Astrocyte (in vitro differentiated cells and primary cell): ENCODE results near the gene EGLN1. TPM values are rescaled to one million over a fixed set of nuclear protein-coding genes. Genes with fewer than 3 reads are reported as not detected.

Experiments
- DNase-seq: peaks from one replicate; pipeline ENCODE4 v3.0.0-alpha.2; 2010; ENCODE audit warnings: low read depth
- FAIRE-seq: peaks from 2 replicates; lab custom pipeline; 2011; peaks lifted over from hg19 to GRCh38; lab: Jason Lieb, UNC
- H2AFZ ChIP-seq: 2 replicates; pipeline ENCODE4 v1.6.0; 2012; ENCODE audit warnings: low read depth, low read length, inconsistent platforms
- H3K27ac ChIP-seq: 2 replicates; pipeline ENCODE4 v1.5.1; 2011; ENCODE audit warnings: low read depth, low read length, inconsistent platforms
- H3K27me3 ChIP-seq: 2 replicates; pipeline ENCODE4 v1.6.0; 2011; ENCODE audit warnings: low read length, inconsistent platforms; ENCODE audit not compliant: insufficient read depth
- H3K36me3 ChIP-seq: 2 replicates; pipeline ENCODE4 v1.5.1; 2011; ENCODE audit warnings: low read length, inconsistent platforms; ENCODE audit not compliant: insufficient read depth
- H3K4me1 ChIP-seq: 2 replicates; pipeline ENCODE4 v1.5.1; 2011; ENCODE audit warnings: low read length, inconsistent platforms; ENCODE audit not compliant: insufficient read depth
- H3K4me2 ChIP-seq: 2 replicates; pipeline ENCODE4 v1.6.0; 2012; ENCODE audit warnings: low read length, inconsistent platforms
- H3K4me3 ChIP-seq: 2 replicates; pipeline ENCODE4 v1.5.1; 2011; ENCODE audit warnings: low read depth, mild to moderate bottlenecking, low read length, inconsistent platforms; ENCODE audit not compliant: insufficient read depth
- H3K79me2 ChIP-seq: 2 replicates; pipeline ENCODE4 v1.6.0; 2012; ENCODE audit warnings: mild to moderate bottlenecking, low read length, inconsistent platforms; ENCODE audit not compliant: insufficient read depth
- H3K9ac ChIP-seq: 2 replicates; pipeline ENCODE4 v1.6.0; 2012; ENCODE audit warnings: mild to moderate bottlenecking, low read length, inconsistent platforms
- H3K9me3 ChIP-seq: 2 replicates; pipeline ENCODE4 v1.5.1; 2012; ENCODE audit warnings: low read depth, mild to moderate bottlenecking, low read length, inconsistent platforms; ENCODE audit not compliant: insufficient read depth
- H4K20me1 ChIP-seq: 2 replicates; pipeline ENCODE4 v1.6.0; 2012; ENCODE audit warnings: low read length, inconsistent platforms; ENCODE audit not compliant: insufficient read depth
- H3K27ac Mint-ChIP-seq: one replicate; pipeline ENCODE4 v1.8.0; 2021; ENCODE audit warnings: mild to moderate bottlenecking, mixed read lengths; ENCODE audit not compliant: unreplicated experiment
- H3K27me3 Mint-ChIP-seq: one replicate; pipeline ENCODE4 v1.8.0; 2021; ENCODE audit warnings: low read depth, mixed read lengths; ENCODE audit not compliant: unreplicated experiment
- H3K36me3 Mint-ChIP-seq: one replicate; pipeline ENCODE4 v1.8.0; 2021; ENCODE audit warnings: low read depth, mixed read lengths; ENCODE audit not compliant: unreplicated experiment
- H3K4me1 Mint-ChIP-seq: one replicate; pipeline ENCODE4 v1.8.0; 2021; ENCODE audit warnings: low read depth, mixed read lengths; ENCODE audit not compliant: unreplicated experiment
- H3K4me3 Mint-ChIP-seq: one replicate; pipeline ENCODE4 v1.8.0; 2021; ENCODE audit warnings: mild to moderate bottlenecking, moderate library complexity, mixed read lengths; ENCODE audit not compliant: unreplicated experiment
- H3K9me3 Mint-ChIP-seq: one replicate; pipeline ENCODE4 v1.8.0; 2021; ENCODE audit warnings: mild to moderate bottlenecking, mixed read lengths; ENCODE audit not compliant: unreplicated experiment
- EZH2 ChIP-seq: IDR thresholded peaks from 2 replicates; pipeline ENCODE4 v1.6.1; 2012; ENCODE audit warnings: mild to moderate bottlenecking, low read length, inconsistent platforms; ENCODE audit not compliant: insufficient read depth
- total RNA-seq: library from RNA; stranded (reverse); gene quantifications from 2 replicates; pipeline ENCODE4 v1.2.1, GENCODE V29; 2021
- TF ChIP-seq, protein P1 (sequence below): IDR thresholded peaks from 2 replicates; pipeline ENCODE4 v1.5.1; 2011; ENCODE audit warnings: low read depth, mild to moderate bottlenecking, inconsistent platforms, low read length, moderate library complexity; ENCODE audit not compliant: insufficient read depth

Gene EGLN1
- total RNA-seq, 1 donor from 2014 or later: 34.5 TPM

DNA sequence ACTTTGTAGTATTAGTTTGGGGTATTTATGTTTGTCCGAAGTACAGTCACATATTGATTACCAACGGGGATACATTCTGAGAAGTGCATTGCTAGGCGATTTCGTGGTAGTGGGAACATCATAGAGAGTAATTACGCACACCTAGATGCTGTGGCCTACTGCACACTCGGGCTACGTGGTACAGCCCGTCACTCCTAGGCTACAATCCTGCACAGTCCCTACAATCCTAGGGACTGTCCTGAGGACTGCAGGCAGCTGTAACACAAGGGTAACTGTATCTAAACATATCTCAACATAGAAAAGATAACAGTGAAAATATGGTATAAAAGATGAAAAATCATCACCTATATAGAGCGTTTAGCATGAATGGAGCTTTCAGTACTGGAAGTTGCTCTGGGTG, 103.0 kb downstream of the EGLN1 start:
- Mint-ChIP-seq H3K9me3 (no peaks in the 10 kb centered on the region), H3K4me3 (no peak overlapping the region), H3K27me3 (peaks cover 2% of the 10 kb centered on the region), H3K27ac (no peak overlapping the region), H3K4me1 (no peaks in the 10 kb centered on the region), H3K36me3 (peaks cover 5% of the 10 kb centered on the region)
- Histone ChIP-seq H4K20me1 (no peaks in the 10 kb centered on the region), H3K36me3 (no peaks in the 10 kb centered on the region), H3K79me2 (no peaks in the 10 kb centered on the region), H3K4me1 (peaks cover 8% of the 10 kb centered on the region), H2AFZ (no peak overlapping the region), H3K27me3 (no peaks in the 10 kb centered on the region), H3K9ac (no peak overlapping the region), H3K4me3 (no peak overlapping the region), H3K9me3 (no peaks in the 10 kb centered on the region), H3K4me2 (no peak overlapping the region), H3K27ac (no peak overlapping the region)
- no peak for FAIRE-seq
- TF ChIP-seq, protein P1, sequence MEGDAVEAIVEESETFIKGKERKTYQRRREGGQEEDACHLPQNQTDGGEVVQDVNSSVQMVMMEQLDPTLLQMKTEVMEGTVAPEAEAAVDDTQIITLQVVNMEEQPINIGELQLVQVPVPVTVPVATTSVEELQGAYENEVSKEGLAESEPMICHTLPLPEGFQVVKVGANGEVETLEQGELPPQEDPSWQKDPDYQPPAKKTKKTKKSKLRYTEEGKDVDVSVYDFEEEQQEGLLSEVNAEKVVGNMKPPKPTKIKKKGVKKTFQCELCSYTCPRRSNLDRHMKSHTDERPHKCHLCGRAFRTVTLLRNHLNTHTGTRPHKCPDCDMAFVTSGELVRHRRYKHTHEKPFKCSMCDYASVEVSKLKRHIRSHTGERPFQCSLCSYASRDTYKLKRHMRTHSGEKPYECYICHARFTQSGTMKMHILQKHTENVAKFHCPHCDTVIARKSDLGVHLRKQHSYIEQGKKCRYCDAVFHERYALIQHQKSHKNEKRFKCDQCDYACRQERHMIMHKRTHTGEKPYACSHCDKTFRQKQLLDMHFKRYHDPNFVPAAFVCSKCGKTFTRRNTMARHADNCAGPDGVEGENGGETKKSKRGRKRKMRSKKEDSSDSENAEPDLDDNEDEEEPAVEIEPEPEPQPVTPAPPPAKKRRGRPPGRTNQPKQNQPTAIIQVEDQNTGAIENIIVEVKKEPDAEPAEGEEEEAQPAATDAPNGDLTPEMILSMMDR: no peak
- no peak for TF ChIP-seq EZH2
- DNase-seq: no peak

DNA sequence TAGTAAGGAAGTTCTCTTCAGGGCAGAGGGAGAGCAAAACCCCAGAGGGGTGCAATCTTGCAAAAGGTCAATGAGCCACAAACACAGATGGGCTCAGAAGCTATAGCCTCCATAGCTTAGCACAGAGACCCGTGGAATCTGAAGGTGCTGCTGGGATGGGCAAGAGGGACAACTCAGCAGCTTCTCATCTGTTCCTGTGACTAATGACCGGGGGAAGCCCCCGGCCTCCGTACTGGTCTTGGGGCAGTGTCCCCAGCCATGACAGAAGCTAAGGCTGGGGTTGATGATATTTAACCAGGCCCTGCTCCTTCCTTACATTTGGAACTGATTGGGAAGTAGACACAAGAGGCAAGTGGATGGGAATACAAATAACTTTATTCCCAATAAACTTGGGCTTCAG, 103.5 kb downstream of the EGLN1 start:
- Histone ChIP-seq H3K27ac (no peak overlapping the region), H3K9me3 (no peaks in the 10 kb centered on the region), H4K20me1 (no peaks in the 10 kb centered on the region), H3K27me3 (no peaks in the 10 kb centered on the region), H3K9ac (no peak overlapping the region), H3K4me2 (no peak overlapping the region), H3K79me2 (no peaks in the 10 kb centered on the region), H2AFZ (no peak overlapping the region), H3K4me3 (no peak overlapping the region), H3K36me3 (no peaks in the 10 kb centered on the region), H3K4me1 (peaks cover 3% of the 10 kb centered on the region)
- H3K9me3 Mint-ChIP-seq: peaks cover under 1% of the 10 kb centered on the region
- DNase-seq: no peak
- peaks cover 5% of the 10 kb centered on the region for H3K36me3 Mint-ChIP-seq
- no peaks in the 10 kb centered on the region for H3K4me1 Mint-ChIP-seq
- H3K27me3 Mint-ChIP-seq: peaks cover 2% of the 10 kb centered on the region
- no peak overlapping the region for H3K27ac Mint-ChIP-seq
- no peak overlapping the region for H3K4me3 Mint-ChIP-seq
- TF ChIP-seq, protein P1: no peak
- TF ChIP-seq EZH2: no peak
- FAIRE-seq: no peak

DNA sequence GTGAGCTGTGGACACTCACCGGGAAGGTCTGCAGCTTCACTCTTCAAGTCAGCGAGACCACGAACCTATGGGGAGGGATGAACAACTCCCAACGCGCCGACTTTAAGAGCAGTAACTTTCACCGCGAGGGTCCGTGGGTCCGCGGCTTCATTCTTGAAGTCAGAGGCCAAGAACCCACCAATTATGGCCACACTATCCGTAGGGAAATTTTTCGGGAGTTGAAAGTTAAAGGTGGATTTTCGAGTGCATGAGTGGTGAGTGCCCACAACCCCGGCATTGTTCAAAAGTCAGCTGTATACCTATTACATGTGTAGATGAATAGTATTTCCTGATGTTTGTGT, 104.1 kb downstream of the EGLN1 start:
- Mint-ChIP-seq H3K4me1 (no peaks in the 10 kb centered on the region), H3K4me3 (no peak overlapping the region), H3K9me3 (peaks cover 2% of the 10 kb centered on the region), H3K36me3 (peaks cover 5% of the 10 kb centered on the region), H3K27me3 (peaks cover 5% of the 10 kb centered on the region), H3K27ac (no peak overlapping the region)
- no peaks in the 10 kb centered on the region for H4K20me1 ChIP-seq
- H3K27ac ChIP-seq: no peak overlapping the region
- no peak overlapping the region for H3K9ac ChIP-seq
- H3K9me3 ChIP-seq: no peaks in the 10 kb centered on the region
- FAIRE-seq: no peak
- no peak overlapping the region for H3K4me3 ChIP-seq
- H3K79me2 ChIP-seq: no peaks in the 10 kb centered on the region
- no peak for DNase-seq
- H3K4me2 ChIP-seq: no peak overlapping the region
- no peak for TF ChIP-seq EZH2
- H3K36me3 ChIP-seq: no peaks in the 10 kb centered on the region
- H2AFZ ChIP-seq: no peak overlapping the region
- no peaks in the 10 kb centered on the region for H3K27me3 ChIP-seq
- H3K4me1 ChIP-seq: no peaks in the 10 kb centered on the region
